ENCODE measurements around the gene ANKMY1.

Gene ANKMY1

GRCh38 chr2:240519396-240520129, 38.2 kb downstream of the ANKMY1 start:
- DNase-seq: no peak

GRCh38 chr2:240518981-240519380, 38.8 kb downstream of the ANKMY1 start:
- no peak for DNase-seq

DNA sequence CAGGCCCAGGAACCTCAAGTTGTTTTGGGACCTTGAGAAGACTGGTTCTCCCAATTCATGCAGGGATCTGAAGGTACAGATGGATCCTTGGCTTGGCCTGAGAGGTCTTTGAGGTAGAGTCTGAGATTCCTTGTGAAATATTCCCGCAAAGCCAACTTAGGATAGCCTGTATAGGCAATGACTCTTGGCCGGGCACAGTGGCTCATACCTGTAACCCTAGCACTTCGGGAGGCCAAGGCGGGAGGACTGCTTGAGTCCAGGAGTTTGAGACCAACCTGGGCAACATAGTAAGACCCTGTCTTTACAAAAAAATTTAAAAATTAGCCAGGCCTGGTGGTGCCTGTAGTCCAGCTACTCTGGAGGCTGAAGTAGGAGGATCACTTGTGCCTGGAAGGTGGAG, 40.4 kb downstream of the ANKMY1 start:
- no peak for DNase-seq

DNA sequence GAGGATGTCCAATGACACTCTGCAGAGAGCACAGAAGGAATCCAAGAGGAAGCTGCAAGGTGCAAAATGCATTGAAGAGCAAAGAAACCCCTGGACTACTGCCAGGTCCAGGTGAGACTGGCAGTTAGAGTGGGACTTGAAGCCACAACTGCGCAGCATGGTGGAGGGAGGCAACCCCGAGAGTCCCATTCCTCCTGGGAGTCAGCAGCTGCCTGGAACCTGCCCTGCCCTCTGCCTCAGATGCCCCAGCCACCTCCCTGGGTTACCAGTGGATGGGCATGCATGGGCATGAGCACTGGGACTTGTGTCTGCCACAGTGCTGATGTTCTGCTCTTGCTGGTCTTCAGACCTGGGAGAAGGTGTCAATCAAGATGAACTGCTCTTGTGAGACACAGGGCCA, 43.2 kb downstream of the ANKMY1 start:
- DNase-seq: peak; percentile 49

DNA sequence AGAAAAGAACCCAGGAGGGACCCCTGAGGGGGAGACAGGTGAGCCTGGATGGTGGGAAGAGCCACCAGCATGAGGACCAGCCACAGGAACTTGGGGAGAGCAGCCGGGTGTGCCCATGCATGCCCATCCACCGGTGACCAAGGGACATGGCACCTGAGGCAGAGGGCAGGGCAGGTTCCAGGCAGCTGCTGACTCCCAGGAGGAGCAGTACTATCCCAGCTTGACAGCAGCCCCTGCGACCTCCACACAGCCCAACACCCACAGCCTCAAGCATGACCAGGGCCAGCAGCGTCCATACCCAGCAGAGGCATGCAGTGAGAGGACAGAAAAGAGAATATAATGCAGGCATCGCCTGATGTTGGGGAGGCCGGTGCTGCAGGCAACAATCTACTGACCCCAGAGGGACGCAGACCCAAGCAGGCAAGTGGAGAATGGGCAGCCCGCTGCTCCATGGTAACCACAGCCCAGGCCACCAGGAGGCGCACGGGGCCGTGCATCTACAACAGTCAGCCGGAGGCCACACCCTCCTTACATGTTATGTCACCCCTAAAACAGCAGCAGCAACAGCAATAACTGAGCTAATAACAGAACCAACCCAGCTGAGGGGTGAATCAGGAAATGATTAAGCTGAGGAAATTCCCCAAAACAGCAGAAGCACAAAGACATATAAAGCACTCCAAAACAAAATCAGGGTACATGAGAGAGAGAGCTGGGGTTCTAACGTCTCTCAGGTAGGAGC, 44.1 kb downstream of the ANKMY1 start:
- DNase-seq: no peak

DNA sequence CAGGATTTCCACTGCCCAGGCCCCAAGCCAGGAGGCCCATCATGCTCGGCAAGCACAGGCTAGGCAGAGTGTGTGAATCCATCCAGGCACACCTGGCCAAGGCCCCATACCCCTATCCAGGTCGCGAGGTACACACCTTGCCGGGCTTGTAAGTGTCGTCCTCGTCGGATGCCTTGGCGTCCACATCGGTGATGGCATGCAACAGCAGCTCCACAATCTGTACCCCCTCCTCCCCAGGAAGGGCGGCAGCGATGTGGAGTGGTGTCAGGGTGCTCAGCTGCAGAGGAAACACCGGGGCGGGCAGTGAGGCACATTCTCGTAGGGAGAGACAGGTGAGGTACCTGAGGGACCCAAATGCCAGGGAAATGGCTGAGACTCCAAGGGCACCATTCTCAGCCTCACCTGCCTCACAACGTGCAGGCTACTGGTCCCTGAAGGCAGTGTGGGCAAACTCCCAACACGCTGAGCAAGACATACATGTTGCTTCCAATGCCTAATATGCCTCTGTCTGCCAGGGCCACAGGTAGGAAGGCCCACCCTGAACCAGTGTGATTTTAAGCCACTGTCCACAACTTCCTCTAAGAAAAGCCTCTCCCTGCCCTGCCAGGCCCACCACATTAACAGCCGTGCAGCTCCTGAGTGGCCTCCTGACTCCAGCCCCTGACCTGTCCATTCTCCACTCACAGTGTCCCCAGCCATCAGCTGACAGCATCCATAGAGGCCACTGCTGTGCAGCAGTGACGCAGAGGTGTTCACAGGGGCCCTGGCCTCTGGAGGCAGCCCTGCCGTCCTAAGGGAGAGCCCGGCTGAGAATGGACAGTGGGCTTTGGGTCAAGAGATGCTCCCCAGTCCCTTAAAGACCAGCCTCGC, 44.9 kb downstream of the ANKMY1 start:
- DNase-seq: no peak

- DNase-seq: no peak
These were observed 45.7 kb downstream of the ANKMY1 start for GRCh38 chr2:240512109-240512485.

- no peak for DNase-seq
These were observed 46.3 kb downstream of the ANKMY1 start for GRCh38 chr2:240511351-240512108.

DNA sequence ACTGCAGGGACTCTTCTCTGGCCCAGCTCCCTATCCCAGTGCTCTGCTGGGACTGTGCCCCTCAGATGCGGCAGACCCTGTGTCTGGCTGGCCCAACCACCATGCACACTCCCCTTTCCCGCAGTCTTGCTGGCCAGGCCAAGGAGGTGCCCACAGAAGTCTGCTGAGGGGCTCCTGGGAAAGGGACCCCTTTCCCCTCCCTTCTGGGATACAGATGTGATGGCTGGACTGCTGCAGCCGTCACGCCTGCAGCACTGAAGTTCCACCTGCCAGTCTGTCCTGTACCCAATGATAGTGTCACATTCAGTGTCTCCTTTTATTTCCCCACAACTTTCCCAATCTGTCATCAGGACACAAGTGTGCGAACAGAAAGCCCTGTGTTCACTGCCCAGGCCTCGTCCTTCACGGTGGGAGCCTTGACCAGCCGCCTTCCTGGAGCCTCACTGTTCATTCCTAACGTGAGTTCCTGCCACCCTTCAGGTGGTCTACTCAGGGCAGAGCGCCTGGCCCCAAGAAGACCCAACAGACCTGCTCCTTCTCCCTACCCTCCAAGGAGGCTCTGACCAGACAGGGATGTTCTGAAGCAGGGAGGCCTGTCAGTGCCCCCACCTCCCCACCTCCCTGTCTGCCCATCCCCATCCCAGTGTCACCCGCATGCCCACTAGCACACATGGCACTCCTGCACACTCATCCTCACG, 47.1 kb downstream of the ANKMY1 start:
- DNase-seq: no peak

GRCh38 chr2:240509667-240510512, 47.9 kb downstream of the ANKMY1 start:
- DNase-seq: no peak

DNA sequence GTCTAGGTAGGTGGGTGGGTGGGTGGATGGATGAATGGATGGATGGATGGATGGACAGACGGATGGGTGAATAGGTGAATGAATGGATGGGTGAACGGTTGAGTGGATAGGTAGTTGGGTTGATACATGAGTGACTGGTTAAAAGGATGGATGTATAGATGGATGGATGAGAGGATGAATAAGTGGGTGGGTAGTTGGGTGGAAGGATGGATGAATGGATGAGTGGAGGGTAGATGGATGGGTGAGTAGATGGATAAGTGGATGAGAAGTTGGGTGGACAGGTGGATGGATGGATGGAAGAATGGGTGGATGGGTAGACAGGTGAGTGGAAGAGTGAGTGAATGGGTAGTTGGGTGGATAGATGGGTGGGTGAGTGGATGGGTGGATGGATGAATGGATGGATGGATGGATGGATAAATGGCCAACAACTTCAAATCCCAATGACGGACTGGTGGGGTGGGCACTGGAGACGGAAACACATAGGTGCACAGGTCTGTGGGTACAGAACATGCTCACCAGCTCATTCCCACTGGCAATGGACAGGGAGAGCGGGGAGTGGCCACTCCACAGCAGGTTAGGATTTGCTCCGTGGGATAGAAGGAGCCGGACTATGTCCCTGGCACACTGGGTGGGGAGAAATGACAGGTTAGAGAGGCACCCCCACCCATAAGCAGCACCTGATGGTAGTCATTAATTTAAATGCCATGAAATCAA, 48.8 kb downstream of the ANKMY1 start:
- no peak for DNase-seq

- DNase-seq: no peak
These were observed 50.0 kb downstream of the ANKMY1 start for GRCh38 chr2:240507778-240508251.

- DNase-seq: no peak
These were observed 50.6 kb downstream of the ANKMY1 start for GRCh38 chr2:240507060-240507777.

- DNase-seq: no peak
These were observed 51.3 kb downstream of the ANKMY1 start for GRCh38 chr2:240506406-240507059.

- no peak for DNase-seq
These were observed 51.9 kb downstream of the ANKMY1 start for GRCh38 chr2:240505910-240506309.

DNA sequence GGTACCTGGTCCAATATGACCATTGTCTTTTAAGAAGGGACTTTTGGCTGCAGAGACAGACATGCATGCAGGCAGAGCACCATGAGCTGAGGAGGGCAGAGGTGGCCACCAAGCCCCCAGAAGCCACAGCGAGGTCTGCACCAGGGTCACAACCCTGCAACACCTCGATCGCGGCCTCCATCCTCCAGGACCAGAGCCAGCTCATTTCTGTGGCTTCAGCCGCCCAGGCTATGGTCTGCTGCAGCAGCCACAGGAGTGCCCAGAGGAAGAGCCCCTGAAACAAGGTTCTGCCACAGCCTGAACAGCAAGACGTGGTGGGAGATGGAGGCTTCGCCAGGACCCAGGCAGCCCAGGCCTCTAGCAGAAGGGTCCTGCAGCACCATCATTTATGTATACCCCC, 53.9 kb downstream of the ANKMY1 start:
- DNase-seq: no peak

GRCh38 chr2:240503375-240503774, 54.4 kb downstream of the ANKMY1 start:
- DNase-seq: no peak

DNA sequence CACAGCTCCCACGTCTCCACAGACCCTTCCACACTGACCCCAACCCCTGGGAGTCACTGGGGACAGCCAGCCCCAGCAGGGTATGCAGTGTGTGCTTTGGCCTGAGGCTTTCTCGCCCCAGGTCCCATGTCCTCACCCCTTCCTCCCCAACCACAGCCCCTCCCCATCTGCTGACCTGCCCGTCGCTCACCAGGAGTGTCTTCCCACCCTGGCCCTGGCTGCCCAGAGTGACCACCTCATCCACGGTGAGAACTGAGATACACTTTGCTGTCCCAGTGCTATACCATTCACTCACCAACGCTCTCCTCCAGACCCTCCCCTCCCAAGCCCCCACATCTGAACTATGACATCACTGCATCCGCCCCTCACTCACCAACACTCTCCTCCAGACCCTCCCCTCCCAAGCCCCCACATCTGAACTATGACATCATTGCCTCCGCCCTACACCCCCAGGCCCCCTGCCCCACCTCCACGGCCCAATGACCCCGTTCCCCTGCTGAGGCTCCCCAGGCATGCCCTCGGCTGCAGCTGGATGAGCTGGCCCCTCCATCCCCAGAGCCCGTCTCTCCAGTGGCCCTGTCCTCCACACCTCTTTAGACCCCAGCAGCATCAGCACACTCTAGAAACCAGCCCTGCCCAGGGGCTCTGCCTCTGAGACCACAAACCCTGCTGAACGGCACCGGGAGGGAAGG, 55.2 kb downstream of the ANKMY1 start:
- DNase-seq: no peak

GRCh38 chr2:240502059-240502429, 55.7 kb downstream of the ANKMY1 start:
- DNase-seq: no peak

All from NCI-H2029 (cell line).